Heart right ventricle (tissue), 16 donors: ENCODE results near the gene ARMH1. TPM values are rescaled to one million over a fixed set of nuclear protein-coding genes. Genes with fewer than 3 reads are reported as not detected.

ENCODE experiments used
- ATAC-seq, 8 donors: fragments of 200-7000 bp; cut with Tn5 transposase; one replicate each; pipeline ENCODE4 v1.9.1; 2020; ENCODE audit warnings: mild to moderate bottlenecking in 8 of 8, moderate library complexity in 8 of 8, moderate number of reproducible peaks in 1 of 8
- DNase-seq, 2 donors: peaks; one replicate each; pipeline ENCODE4 v3.0.0-alpha.2; 2020
- H3K27ac ChIP-seq, 10 donors: fragments of 200-600 bp; sonication (generic) in 2 of 10; one replicate each; pipeline versions ENCODE4 v1.5.0 to v1.8.0; 2020 to 2022; ENCODE audit warnings: mild to moderate bottlenecking in 3 of 10
- H3K27me3 ChIP-seq, 7 donors: fragments of 200-600 bp; one replicate each; pipeline ENCODE4 v1.8.0; 2021 to 2022; ENCODE audit warnings: mild to moderate bottlenecking in 2 of 7
- H3K36me3 ChIP-seq, 9 donors: fragments of 200-600 bp; sonication (generic) in 1 of 9; one replicate each; pipeline versions ENCODE4 v1.5.0 to v1.8.0; 2020 to 2022; ENCODE audit warnings: mild to moderate bottlenecking in 2 of 9
- H3K4me1 ChIP-seq, 9 donors: fragments of 200-600 bp; sonication (generic) in 1 of 9; one replicate each; pipeline versions ENCODE4 v1.5.0 to v1.8.0; 2020 to 2022; ENCODE audit warnings: mild to moderate bottlenecking in 4 of 9
- H3K4me3 ChIP-seq, 10 donors: fragments of 200-600 bp; sonication (generic) in 2 of 10; one replicate each; pipeline versions ENCODE4 v1.5.0 to v1.8.0; 2020 to 2022; ENCODE audit warnings: mild to moderate bottlenecking in 7 of 10, moderate library complexity in 2 of 10
- H3K9me3 ChIP-seq, 11 donors: fragments of 200-600 bp in 10 of 11; sonication (generic) in 2 of 11; one replicate each; pipeline versions ENCODE4 v1.5.0 to v1.8.0; 2013 to 2022; ENCODE audit warnings: mild to moderate bottlenecking in 2 of 11, control low read depth in 1 of 11, moderate library complexity in 1 of 11
- WGBS, 2 donors: extraction: QIAGEN DNeasy Blood & Tissue Kit; methylation state at CpG; one replicate each; pipeline ENCODE4 v1.1.7; 2013; ENCODE audit warnings: inconsistent platforms in 1 of 2; 5-methylcytosine and 5-hydroxymethylcytosine counted together
- intact Hi-C, 10 donors: fragments of 100-400 bp; cut with DNase I; formaldehyde crosslinking; loops; one replicate each; pipeline versions ENCODE4 v1.11.1 to v1.14.2; 2022
- polyA plus RNA-seq, 2 donors: library from polyadenylated mRNA; stranded (reverse); fragments of 200-250 nt; gene quantifications; one replicate each; pipeline ENCODE4 v1.2.3, GENCODE V29; 2013
- total RNA-seq, 10 donors: library from RNA; stranded (reverse); fragmentation: NEBNext Ultra II Directional in 3 of 10; extraction: Animal tissue kit (Norgen Biotek cat#: 25700) in 3 of 10; gene quantifications; one replicate each; pipeline versions ENCODE4 v1.2.1 to v1.2.4, GENCODE V29; 2021 to 2023
- TF ChIP-seq, protein P1 (sequence below), 9 donors: fragments of 200-600 bp; sonication (generic) in 2 of 9; IDR thresholded peaks; one replicate each; pipeline versions ENCODE4 v1.5.0 to v1.8.0; 2021 to 2022; ENCODE audit warnings: antibody characterized with exemption in 9 of 9, mild to moderate bottlenecking in 5 of 9, moderate library complexity in 1 of 9
- donor health status: Arrhythmogenic right ventricular cardiomyopathy.
- donor health status: ischemic (EF 13 %, LVEDD 7.1; RV severe dilation, severe dysfunction).
- donor health status: healthy with polysubstance abuse.
- donor health status: DM: no; HTN: yes; CAD: no.
- donor health status: DM: no; HTN: no; CAD: no.
- donor health status: ischemic (EF 25% LVEDD 6.9; RV normal size, moderate dysfunction).
- donor health status: ischemic (EF 25% LVEDD 5.7; RV mildly dilated, moderate dysfunction).
- donor health status: healthy.
- donor health status: DM: yes; HTN: yes; CAD: no.
- donor health status: Ischemic cardiomyopathy.
- donor health status: ischemic (EF 35%, LVEDD 5.7; RV mildly dilated, moderate dysfunction).
- donor health status: nonischemic (EF 11% LVEDD 7.7; RV severe dilation, severe dysfunction).
- donor health status: DM: yes; HTN: yes; CAD: no.
- donor health status: PGD.
- donor health status: ischemic (EF 29% LVEDD 5.4; RV normal size, mild dysfunction).
- donor health status: nonischemic (EF 23%, LVEDD 6.1; RV moderate dilation, normal function).

The ARMH1 gene
- total and polyA plus RNA-seq, 12 donors, result 0.62 to 3.3 (median 1.1) TPM; not detected in 5

DNA sequence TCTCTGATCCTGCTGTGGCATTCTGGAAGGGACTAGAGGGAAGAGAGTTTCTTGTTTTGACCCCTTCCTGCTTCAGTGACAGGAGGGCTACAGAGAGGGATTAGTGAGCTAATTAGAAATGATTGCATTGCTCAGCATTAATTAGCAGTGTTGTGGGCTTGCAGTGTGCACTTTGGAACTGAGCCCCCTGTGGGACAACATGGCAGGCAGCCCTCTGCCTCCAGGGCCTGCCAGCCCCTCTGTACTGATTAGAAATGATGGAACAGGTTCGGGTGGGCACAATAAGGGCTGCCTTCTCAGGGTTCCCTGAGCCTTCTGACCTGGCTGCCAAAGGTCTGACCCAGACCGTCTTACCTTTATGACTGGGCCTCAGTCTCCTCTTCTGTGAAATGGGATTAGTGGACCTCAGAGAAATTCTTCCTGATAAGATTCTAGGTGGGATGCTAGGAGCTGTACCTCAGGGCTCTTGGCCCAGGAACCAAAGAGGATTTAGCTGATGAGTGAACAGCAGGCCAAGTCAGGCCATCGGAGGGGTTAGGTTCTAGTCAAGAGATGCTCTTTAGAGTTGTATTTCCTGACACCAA, 39.8 kb upstream of the ARMH1 start:
- no peaks in the 10 kb centered on the region for H3K27me3 ChIP-seq
- intact Hi-C loops, result loop anchor here in 1 of 10 donors (5.0 to 10.0 kb wide), 2 partner anchors 38 to 420 kb away; partner anchors contain the start of genes ARMH1, DMAP1 and TMEM53
- TF ChIP-seq, protein P1, sequence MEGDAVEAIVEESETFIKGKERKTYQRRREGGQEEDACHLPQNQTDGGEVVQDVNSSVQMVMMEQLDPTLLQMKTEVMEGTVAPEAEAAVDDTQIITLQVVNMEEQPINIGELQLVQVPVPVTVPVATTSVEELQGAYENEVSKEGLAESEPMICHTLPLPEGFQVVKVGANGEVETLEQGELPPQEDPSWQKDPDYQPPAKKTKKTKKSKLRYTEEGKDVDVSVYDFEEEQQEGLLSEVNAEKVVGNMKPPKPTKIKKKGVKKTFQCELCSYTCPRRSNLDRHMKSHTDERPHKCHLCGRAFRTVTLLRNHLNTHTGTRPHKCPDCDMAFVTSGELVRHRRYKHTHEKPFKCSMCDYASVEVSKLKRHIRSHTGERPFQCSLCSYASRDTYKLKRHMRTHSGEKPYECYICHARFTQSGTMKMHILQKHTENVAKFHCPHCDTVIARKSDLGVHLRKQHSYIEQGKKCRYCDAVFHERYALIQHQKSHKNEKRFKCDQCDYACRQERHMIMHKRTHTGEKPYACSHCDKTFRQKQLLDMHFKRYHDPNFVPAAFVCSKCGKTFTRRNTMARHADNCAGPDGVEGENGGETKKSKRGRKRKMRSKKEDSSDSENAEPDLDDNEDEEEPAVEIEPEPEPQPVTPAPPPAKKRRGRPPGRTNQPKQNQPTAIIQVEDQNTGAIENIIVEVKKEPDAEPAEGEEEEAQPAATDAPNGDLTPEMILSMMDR (IDR thresholded peaks at IDR 0.05), result no peak
- peaks cover 0 to 68% (median 25%) of the 10 kb centered on the region in 9 donors for H3K36me3 ChIP-seq
- ATAC-seq, result no peak
- no peak overlapping the region for H3K4me3 ChIP-seq
- whole genome bisulfite sequencing, 2 donors, result 89 to 96% methylated on average over 3 of the region's 3 CpGs
- H3K9me3 ChIP-seq, result no peaks in the 10 kb centered on the region
- DNase-seq, result no peak
- no peak overlapping the region for H3K27ac ChIP-seq
- H3K4me1 ChIP-seq, result peaks cover 3 to 65% (median 34%) of the 10 kb centered on the region in 9 donors

DNA sequence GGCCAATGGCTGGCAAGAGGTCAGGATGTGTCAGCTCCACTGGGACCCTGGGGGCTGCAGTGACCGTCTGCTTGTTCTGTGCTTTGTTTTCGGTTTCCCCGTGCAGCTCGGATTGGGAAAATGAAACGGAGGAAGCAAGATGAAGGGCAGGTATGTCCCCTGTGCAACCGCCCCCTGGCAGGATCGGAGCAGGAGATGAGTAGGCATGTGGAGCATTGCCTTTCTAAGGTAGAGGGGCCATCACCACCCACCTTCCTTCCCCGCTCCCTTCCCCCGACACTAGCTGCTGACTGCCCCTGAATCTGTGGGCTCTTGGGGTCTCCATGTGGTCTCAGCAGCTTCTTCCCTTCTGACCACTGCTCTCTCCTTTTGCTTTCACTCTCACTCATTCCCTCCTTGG, 39.1 kb upstream of the ARMH1 start:
- ATAC-seq (no peak), DNase-seq (no peak)
- Histone ChIP-seq H3K27ac (no peak overlapping the region), H3K4me1 (peaks cover 5 to 66% (median 34%) of the 10 kb centered on the region in 9 donors), H3K27me3 (no peaks in the 10 kb centered on the region), H3K36me3 (peaks cover 0 to 75% (median 25%) of the 10 kb centered on the region in 9 donors), H3K9me3 (no peaks in the 10 kb centered on the region), H3K4me3 (no peak overlapping the region)
- TF ChIP-seq, protein P1 (IDR thresholded peaks at IDR 0.05), result no peak
- intact Hi-C loops, result loop anchor here in 1 of 10 donors (10.0 kb wide), 1 partner anchor 421 kb away; the partner anchor contains the start of gene DMAP1
- WGBS, 2 donors, result 78 to 86% methylated on average over 9 of the region's 9 CpGs

GRCh38 chr1:44636083-44636687, 38.3 kb upstream of the ARMH1 start:
- Histone ChIP-seq H3K9me3 (no peaks in the 10 kb centered on the region), H3K4me3 (no peak overlapping the region), H3K4me1 (peaks cover 5 to 70% (median 33%) of the 10 kb centered on the region in 9 donors), H3K36me3 (peaks cover 0 to 83% (median 30%) of the 10 kb centered on the region in 9 donors), H3K27me3 (no peaks in the 10 kb centered on the region), H3K27ac (peak overlapping the region in 2 of 10 donors; percentile 4 to 45)
- TF ChIP-seq, protein P1 (IDR thresholded peaks at IDR 0.05), result no peak
- DNase-seq (no peak), ATAC-seq (no peak)
- intact Hi-C loops, result loop anchor here in 1 of 10 donors (10.0 kb wide), 1 partner anchor 421 kb away; the partner anchor contains the start of gene DMAP1
- WGBS, 2 donors, result 83 to 89% methylated on average over 14 of the region's 14 CpGs

GRCh38 chr1:44636688-44637598, 37.6 kb upstream of the ARMH1 start:
- DNase-seq, result no peak
- Histone ChIP-seq H3K4me1 (peaks cover 5 to 74% (median 36%) of the 10 kb centered on the region in 9 donors), H3K9me3 (no peaks in the 10 kb centered on the region), H3K36me3 (peaks cover 0 to 90% (median 30%) of the 10 kb centered on the region in 9 donors), H3K27ac (peak overlapping the region in 6 of 10 donors; percentile 4 to 49 (median 36)), H3K27me3 (no peaks in the 10 kb centered on the region), H3K4me3 (no peak overlapping the region)
- WGBS, 2 donors, result 75 to 77% methylated on average over 13 of the region's 13 CpGs
- TF ChIP-seq, protein P1 (IDR thresholded peaks at IDR 0.05), result no peak
- ATAC-seq, result peak in 1 of 8 donors; percentile 13
- intact Hi-C loops, result loop anchor here in 1 of 10 donors (10.0 kb wide), 1 partner anchor 422 kb away; the partner anchor contains the start of gene DMAP1
